ENCODE results near the gene ZMIZ1.

Gene ZMIZ1

DNA sequence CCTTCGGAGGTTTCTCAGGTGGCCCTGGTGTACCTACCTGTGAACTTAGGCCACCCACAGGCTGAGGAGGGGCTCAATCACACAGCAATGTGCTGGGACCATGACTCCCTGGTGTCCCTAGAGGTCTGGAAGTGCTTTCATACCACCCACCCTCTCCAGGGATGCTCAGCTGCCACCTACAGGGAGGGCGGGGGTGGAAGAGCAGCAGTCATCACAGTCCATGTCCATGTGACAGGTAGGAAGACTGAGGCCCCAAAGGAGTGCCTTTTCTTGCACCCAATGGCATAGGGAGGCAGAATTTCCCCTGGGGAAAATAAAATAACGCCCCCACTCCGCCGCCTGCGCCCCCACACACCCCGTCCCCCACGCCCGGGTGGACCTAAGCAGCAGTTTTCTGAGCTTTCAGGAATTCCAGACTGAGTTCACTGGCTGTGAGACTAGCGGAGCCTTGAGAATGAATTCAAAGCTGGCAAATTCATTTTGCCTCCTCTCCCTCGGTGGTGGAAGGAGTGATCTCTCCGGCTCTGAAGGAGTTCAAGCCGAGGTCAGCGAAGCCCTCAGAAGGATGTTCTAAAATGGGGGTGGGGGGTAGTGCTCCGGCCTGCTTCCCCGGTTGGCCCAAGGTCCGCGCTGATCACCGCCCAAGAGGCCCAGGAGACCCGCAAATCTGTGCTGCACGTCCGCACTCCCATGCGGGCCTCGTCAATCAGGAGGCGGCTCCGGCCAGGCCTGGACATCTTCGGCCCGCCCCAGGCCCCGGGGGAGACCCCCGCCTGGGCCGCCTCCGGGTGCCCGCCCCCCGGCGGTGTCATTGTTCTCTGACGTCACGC lies 2.1 kb upstream of the ZMIZ1 start:
- no peak for DNase-seq

DNA sequence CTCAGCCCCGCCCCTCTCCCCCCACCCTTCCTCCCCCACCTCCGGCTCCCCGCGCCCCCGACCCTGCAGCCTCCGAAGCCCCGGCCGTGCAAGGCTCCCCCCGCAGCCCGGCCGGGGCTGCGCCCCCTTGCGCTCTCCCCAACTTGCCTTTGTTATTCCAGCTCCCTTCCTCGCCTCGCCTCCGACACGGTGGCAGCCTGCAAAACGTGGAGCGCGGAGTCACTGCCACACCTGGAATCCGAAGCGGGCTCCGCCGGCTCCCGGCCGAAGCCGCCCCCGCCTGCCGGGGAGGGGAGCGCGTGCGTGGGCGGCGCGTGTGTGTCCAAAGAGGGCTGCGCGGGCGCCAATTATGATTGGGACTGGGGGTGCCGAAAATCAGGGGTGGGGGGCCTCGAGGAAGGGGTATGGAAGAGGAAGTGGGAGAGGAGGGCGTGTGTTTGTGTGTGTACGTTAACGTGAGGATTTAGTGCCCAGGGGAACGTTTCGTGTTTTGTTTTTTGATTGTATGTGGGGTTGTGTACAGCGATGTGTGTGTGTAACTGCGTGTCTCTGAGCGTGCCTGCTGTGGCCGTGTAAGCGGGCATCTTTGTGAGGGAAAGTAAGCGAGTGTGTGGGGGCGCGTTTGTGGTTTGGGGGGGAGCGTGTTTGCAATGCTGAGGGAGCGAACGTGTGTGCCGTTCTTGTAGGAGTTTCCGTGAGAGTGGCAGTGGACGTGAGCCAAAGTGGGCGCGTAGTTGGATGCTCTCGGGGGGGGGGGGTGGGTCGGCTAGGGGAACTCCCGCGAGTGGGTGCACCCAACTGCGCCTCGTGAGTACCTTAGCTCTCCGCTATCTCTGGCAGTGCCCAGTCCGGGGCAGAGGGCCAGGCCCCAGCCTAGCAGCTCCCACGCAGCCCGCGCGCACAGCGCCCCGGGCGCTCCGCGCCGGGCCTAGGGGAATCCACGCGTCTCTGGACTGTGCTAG lies 1.2 kb upstream of the ZMIZ1 start:
- peak; percentile 45 for DNase-seq

DNA sequence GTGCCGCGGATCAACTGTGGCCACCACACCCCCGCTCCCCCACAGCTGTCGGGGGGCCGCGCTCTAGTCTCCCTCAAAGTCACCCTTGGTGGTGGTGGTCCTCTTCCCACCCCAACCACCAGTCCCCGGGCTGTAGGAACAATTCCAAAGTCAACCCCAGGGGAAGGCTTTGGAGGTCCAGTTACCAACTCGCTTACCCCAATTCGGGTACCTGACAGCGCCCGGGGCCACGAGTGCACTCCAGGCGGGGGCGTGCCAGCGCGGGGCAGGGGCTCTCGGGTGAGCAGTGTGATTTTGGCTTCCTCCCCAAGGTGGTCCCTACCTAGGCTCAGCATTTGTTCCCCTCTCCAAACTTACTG lies 584 bp upstream of the ZMIZ1 start:
- no peak for DNase-seq

DNA sequence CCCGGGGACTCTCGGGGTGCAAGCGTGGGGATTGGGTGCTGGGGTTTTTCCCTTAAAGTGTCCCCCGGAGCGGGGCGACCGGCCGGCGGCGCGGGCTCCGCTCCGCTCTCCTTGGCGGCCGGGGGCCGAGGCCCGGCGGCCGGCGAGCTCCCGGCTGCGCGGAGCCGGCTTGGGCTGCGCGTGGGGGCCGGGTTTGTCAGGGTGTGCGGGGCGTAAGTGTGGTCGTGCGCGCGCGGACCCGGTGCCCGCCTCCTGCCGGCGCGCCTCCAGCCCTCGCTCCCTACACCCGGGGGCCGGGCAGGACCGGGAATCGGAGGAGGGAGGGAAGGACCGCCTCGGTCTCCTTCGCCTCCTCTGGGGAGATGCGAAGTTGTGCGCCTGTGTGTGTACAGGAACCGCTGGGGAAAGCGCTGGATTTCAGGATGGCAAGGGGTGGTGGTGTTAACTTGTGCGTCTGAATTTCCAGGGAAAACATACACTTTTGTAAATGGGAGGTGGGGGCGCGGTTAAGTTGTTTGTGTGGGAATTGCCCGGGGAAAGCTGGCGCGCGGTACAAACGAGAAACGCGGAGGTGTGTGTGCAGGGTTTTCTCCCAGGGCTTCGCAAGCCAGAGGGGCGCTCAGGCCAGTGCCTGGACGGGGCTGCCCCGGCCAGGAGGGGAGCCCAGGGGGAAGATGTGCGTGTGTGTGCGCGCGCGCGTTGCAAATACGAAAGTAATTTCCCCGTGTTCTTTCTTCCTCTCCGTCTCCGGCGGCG lies 737 bp downstream of the ZMIZ1 start:
- DNase-seq, result no peak

DNA sequence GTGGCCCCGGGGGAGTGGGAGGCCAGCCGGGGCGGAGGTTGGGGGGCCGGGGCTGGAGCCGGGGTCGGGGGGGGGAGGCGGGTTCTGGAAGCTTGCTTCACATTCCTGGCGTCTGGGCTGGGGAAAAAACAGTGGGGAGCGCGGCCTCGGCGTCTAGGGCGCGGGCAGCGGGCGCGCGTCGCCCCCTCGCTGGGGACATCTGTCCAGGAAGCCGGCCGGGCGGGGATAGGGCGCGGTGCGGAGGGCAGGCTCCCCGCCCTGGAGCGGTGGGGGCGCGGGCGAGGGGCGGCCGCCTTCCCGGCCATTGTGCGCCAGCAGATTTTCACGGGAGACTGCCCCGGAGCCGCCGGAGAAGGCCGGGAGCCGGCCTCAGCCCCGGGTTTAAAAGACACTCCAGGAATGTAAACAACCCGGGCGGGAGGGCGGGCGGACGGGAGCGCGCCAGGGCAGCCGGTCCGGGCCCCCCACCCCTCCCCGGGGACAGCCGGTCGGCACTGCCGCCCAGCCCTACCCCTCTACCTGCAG lies 1.4 kb downstream of the ZMIZ1 start:
- no peak for DNase-seq

DNA sequence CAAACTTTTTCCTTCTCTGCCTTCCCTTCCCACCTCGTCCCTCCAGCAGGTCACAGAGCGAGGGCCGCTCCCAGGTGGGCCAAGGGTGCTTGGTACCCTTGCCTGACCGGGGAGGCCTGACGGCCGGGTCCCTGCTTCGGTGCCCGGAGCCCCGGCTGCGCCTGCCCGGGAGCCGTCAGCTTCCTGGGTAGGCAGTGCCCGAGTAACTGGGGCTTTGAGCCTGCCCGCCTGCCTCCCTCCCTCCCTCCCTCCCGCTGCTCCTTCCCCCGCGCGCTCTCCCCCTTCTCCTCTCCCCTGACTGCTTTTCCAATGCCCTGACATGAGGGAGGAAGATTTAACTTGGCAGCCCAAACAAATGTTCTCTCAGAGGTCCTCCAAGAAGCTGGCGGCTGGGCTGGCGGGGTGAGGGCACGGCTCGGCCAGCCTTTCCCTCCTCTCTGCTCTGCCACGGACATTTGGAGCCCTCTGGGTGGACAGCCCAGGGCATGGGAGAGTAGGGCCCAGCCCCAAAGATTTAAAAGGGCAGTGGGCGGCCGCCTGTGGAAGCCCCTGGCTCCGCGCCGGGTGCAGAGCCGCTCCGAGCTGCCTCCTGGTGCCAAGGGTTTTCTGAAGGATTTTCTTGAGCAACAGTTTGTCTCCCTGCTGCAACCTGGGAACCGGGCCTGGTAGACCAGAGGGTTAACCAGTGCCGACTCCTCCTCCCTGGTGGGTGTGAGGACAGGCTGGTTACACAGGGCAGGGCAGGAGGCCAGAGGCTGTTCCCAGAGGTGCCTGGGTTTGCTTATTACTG lies 2.0 kb downstream of the ZMIZ1 start:
- DNase-seq, result peak; percentile 48

DNA sequence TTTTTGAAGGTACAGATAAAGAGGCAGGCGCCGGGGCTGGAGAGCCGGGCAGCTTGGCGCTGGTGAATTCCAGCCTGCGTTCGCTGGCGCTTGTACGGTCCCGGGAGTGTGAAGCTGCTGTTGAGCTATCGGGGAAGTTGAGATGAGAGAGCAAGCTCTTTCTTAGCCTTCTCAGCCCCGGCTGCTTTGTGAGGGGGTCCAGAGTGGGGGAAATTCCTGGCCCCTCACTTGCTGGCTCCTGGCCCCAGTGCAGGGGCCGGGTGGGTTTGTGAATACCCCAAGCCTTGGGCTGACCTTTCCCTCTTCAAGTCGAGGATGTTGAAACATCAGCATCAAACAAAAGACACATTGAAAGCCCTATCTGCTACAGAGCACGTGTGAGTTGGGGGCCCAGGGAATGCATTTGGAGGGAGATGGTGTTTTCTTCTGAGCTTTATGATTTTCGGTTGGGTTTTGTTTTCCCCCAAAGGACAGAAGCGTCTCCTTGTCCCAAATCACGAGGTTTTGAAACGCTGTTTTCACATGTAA lies 2.7 kb downstream of the ZMIZ1 start:
- DNase-seq, result no peak

DNA sequence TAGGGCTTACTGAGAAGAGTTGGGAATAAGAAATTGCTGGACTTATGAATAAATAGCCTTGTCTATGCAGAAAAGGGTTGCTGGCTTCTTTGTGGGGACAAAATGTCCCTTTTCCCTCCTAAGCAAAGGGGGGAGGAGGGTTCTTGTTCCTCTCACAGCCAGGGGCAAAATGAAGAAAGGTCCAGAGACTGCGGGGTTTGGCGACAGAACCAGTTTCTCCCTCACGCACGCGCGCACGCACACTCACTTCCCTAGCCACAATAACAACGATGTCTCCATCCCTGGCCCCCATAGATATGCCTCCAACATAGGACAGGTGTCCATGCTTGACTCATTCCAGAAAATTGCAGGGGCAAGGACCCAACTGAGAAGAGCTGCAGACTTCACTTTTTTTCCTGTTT lies 3.3 kb downstream of the ZMIZ1 start:
- no peak for DNase-seq

DNA sequence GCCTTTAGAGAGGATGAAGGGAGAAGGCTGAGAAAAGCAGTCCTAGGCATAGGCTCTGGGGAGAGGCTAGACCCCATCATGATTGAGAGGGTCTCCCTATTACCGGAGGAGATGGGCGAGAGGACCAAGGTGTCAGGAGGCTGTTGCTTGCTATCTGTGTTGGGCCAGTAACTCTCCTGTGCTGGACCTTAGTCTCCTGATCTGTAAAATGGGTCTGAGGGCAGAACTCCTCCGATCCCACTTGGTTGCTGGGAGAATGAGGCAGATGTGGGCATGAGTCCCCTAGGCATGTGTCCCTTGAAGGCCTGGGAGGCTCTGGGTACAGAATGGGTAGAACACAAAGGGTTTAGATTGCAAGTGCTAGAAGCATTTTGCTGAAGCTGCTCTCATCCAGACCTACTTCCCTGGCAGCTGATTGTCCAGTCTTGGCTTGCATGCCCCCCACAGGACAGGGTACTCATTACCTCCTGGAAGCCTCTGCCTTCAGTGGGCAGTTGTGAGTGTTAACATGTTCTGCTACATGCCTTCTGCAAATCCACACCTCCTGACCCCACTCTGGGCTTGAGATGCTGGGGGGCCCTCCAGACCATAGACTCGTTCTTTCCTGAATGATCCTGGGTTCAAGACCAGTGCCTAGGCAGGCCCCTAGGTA lies 4.4 kb downstream of the ZMIZ1 start:
- DNase-seq, result no peak

DNA sequence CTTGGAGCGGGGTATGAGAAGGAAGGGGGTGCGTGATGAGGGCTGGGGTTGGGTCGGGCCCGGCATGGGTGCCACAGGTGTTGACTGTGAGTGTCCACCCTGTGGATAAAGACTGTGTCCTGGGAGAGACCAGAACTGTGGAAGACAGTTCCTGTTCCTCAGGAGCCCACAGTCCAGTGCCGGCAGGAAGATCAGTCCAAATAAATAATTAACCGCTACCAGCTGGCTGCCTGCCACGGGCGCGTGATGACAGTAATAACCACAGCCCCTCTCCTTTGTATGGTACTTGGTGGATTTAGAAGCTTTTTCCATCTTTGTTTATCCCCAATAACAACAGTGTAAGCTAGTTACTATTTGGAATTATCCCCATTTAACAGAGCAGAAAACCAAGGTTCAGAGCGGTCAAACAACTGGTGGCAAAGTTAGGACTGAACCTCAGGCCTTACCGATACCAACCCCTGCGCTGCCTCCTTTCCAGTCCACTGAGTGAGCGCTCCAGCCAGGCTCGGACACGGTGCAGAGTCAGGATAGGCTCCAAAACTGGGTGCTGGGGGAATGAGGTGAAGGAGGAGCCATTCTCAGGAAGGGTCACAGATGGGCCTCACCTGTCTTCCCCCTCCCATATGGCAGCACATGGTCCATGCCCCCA lies 5.1 kb downstream of the ZMIZ1 start:
- no peak for DNase-seq

DNA sequence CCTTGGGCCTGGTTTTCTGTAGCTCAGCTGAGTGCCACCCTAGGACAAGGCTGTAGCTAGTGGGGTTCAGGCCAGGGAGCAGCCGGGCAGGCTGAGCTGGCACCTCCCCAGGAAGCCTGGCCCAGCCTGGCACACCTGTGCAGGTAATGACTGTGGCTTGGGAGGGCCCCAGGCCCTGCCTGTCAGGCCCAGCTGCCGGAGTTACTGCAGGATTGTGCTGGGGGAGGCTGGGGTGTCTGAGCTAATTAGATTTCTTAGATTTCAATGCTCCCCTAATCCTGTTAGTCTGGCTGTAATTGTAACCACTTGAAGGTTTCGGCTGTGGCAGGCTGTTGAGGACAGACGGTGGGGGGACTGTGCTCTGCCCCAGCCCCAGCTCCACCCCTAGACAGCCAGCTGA lies 6.0 kb downstream of the ZMIZ1 start:
- no peak for DNase-seq

DNA sequence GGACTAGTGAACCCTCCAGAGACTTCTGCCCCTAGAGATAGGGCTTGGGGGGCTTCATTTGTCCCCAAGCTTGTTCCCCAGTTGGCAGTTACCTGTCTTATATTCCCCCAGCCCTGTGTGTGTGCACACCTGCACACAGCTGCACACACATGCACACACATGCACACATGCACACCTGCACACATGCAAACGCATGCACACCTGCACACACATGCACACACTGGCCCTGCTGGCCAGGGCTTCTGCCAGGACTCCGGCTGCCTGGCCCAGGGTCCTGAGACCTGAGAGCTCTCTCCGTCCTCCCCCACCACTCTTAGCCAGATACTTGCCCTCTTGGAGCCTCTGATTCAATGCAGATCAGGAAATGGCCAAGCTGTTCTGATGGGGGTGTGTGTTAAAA lies 6.7 kb downstream of the ZMIZ1 start:
- no peak for DNase-seq

DNA sequence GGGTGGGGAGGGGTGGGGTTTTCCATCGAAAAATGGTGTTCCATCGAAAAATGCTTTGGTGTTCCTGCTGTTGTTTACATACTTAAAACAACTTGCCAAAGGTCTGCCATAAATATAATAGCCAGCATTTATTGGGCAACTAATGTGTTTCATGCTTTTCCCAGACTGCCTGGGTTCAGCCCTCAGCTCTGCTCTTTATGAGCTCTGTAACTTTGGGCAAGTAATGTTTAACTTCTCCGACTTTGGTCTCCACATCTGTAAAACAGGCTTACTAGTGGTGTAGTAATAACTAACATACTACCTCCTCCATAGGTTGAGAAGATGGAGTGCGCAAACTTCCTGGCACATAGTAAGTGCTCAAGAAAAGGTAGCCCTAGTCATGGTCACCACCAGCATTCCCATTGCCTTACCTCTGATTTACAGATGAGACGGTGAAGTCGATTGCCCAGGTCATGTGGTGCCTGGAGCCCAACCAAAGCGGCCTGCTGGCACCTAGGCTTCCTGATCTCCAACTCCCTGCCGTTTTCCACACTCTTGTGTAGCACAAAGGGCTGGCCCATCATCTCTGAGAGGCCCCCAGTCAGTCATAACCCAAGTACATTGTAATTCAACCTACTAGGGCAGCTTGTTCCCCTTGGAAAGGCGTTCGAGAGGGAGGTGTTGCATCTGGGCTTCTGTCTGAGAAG lies 8.9 kb downstream of the ZMIZ1 start:
- no peak for DNase-seq

DNA sequence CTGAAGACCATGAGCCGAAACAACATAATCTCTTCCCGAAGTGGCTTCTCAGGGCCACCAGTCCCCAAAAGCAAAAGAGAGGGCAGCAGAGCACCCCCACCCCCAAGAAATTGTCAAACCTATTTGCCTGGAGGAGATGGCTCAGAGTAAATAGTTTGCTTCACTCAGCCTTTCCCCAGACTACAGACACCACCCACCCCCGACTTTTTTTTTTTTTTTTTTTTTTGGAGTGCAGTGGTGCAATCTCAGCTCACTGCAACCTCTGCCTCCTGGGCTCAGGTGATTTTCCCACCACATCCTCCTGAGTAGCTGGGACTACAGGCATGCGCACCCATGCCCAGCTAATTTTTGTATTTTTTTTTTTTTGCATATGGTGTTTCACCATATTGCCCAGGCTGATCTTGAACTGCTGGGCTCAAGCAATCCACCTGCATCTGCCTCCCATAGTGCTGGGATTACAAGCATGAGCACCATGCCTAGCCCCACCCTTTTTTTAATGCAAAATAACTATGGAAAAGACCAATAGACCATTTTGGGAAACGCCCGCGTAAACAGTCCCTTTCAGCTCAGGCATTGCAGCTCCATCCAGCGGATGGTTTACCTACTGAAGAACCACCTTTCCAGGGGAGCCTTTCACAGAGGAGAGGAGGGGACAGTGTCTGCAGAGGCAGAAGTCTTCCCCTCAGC lies 9.7 kb downstream of the ZMIZ1 start:
- no peak for DNase-seq

DNA sequence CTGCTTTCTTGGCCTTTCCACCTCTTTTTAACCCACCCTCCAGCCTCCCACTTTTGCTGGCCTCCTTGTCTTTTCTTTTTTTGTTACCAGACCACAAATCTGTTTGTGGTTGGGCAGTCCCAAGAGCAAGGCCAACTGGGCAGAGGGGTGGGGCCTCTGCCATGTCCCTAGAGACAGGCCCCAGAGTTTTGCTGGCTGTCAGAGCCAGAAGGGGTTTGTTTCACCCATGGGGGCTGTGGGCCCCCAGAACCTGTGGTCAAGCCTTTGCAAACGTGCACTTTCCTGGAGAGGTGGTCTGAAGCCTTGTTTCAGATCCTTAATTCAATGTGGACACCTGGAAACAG lies 10.3 kb downstream of the ZMIZ1 start:
- no peak for DNase-seq

DNA sequence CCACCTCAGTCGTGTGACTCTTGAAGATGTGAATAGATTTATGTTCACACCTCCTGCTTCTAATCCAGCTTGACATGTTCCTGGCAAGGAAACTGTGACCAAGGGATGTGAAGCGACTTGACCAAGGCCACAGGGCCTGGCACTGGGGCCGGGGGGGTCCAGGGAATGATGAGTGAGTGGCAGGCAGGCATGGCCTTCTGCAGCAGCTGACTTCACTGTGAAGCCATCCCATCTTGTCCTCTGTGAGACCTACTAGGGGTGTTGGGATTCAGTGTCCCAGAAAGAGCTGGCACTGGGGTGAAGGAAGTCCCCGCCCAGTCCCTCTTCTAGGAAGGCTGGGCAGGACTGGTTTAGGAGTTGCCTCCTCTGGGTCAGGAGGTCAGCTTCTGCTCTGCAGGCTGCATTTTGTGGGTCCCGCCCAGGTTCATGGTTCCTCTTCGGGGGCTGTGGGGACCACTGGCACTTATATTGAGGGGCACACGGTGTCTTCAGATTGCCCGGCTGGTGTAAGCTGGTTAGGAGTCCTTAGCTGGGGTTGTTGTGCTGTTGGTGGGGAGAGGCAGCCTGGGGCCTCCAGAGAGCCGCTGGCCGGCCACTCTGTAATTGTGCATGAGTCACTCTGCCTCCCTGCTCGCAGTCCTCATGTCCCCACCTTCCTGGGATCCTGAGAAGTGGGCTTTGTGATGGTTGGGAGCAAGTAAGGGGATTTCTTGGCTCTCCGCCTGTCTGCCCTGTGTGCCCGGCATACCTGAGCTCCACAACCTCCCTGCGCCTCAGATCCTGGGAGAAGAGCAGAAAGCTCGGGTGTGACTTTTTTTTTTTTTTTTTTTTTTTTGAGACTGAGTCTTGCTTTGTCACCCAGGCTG lies 11.0 kb downstream of the ZMIZ1 start:
- no peak for DNase-seq

DNA sequence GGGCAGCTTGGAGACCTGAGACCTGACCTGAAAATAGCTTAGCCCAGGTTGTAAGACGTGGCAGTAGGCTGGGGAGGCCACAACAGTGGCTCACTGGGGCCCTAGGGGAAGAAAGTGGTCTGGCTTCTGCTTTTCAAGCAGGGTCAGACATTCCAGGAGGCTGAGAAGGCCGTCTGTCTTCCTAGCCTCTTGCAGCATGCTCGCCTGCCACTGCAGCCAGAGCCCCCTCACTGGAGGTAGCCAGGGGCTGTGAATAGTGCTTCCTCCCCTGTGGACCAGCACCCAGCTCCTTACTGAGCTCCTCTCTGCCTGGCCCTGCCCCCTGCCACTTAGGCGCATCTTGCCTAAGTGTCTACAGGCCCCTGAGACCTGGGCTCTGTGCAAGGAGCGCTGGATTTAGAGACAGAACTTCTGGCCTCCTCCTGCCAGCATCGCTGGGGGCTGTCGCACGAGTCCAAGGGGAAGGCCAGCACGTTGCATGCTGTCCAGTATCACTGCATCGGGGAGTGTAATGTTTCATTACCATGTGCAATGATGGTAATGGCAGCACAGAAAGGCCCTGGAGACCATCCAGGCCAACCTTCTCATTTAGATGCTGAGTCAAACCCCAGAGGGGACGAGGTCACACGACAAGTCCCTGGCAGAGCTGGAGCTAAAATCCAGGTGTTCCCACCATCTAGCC lies 12.7 kb downstream of the ZMIZ1 start:
- no peak for DNase-seq

DNA sequence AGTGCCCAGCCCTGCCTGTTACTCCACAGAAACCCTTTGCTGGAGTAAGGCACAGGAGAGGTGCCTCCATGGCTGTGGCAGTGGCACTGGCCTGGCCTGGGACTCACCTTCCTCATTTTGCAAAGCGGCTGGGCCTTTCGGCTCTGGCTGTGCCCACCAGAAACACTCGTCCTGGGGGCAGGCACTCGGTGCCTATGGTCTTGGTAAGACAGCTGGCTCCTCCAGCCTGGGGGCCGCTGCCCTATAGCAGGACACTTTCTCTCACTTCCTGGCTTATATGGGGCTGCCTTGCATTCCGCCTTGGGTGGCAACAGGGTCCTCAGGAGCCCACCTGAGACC lies 13.2 kb downstream of the ZMIZ1 start:
- no peak for DNase-seq

Measured in DMS 273 treated with DMSO at 0.1 percent for 48 hours (cell line).